Measurements from ENCODE around the gene BCCIP.

- TF ChIP-seq CTCF (IDR thresholded peaks at IDR 0.05 in 8 of 11, conservative IDR thresholded peaks at IDR 0.05 in 3 of 11) (no peak), POLR2A (IDR thresholded peaks at IDR 0.05) (no peak), POLR2AphosphoS5 (IDR thresholded peaks at IDR 0.05) (no peak)
Observed at GRCh38 chr10:125801574-125801973, 21.8 kb upstream of the BCCIP start.
